HCT116 (cell line): ENCODE measurements around the gene BAIAP2L1. TPM values are rescaled to one million over a fixed set of nuclear protein-coding genes. Genes with fewer than 3 reads are reported as not detected.

Experiments
- ATAC-seq: fragments of 200-7000 bp; cut with Tn5 transposase; 2 replicates; pipeline ENCODE4 v1.9.1; 2020; ENCODE audit warnings: mild to moderate bottlenecking, moderate library complexity
- BruUV-seq: library from RNA; stranded (reverse); fragments of 400-500 nt; replicated peaks from 2 replicates; lab custom pipeline; 2021; lab: Mats Ljungman, UMichigan
- CTCF ChIA-PET: fragments of 300-600 bp; sonication (Branson Sonifier 250); formaldehyde crosslinking; loops from one replicate; lab custom pipeline; 2021; ENCODE audit warnings: antibody characterized with exemption; lab: Charles Lee
- POLR2A ChIA-PET: fragments of 300-600, 350-600 bp; sonication (Branson Sonifier 250); formaldehyde crosslinking; loops from one replicate; lab custom pipeline; 2021; ENCODE audit warnings: antibody characterized with exemption; lab: Charles Lee
- RAD21 ChIA-PET, 2 experiments: fragments of 300-600 bp; sonication (Branson Sonifier 250); formaldehyde crosslinking; loops; one replicate each; lab custom pipeline; 2023; ENCODE audit warnings: low total read pairs in 2 of 2; ENCODE audit not compliant: uncharacterized antibody in 2 of 2, unreplicated experiment in 2 of 2, low non-redundant PET in 1 of 2; lab: Charles Lee
- DNase-seq: peaks from one replicate; pipeline ENCODE4 v3.0.0-alpha.2; 2010; ENCODE audit warnings: low read depth, low spot score
- H2AFZ ChIP-seq: fragments of 200-600 bp; shearing (Covaris generic), sonication (generic); 2 replicates; pipeline ENCODE4 v1.6.1; 2017; ENCODE audit warnings: low read depth, mixed run types, mixed read lengths, antibody characterized with exemption, low read length; ENCODE audit not compliant: poor library complexity, severe bottlenecking
- H3K27ac ChIP-seq: 2 replicates; pipeline ENCODE4 v1.5.1; 2012; ENCODE audit warnings: low read depth, low read length
- H3K27me3 ChIP-seq: fragments of 200-600 bp; sonication (generic); 2 replicates; pipeline ENCODE4 v1.6.1; 2016; ENCODE audit warnings: mixed run types, low read length, mixed read lengths; ENCODE audit not compliant: insufficient read depth
- H3K36me3 ChIP-seq, 2 experiments: fragments of 200-500 bp in 1 of 2; fragments of 200-600 bp in 1 of 2; sonication (Bioruptor generic) in 1 of 2; sonication (generic) in 1 of 2; 2 replicates each; pipeline versions ENCODE4 v1.5.1 to v1.6.1; 2014 to 2016; ENCODE audit warnings: low read length in 2 of 2, inconsistent platforms in 1 of 2, mixed read lengths in 1 of 2, mixed run types in 1 of 2; ENCODE audit not compliant: insufficient read depth in 2 of 2, control insufficient read depth in 1 of 2
- H3K4me1 ChIP-seq, 2 experiments: fragments of 200-600 bp in 1 of 2; sonication (generic) in 1 of 2; 2 replicates each; pipeline versions ENCODE4 v1.5.1 to v1.6.1; 2012 to 2017; ENCODE audit warnings: low read length in 2 of 2, inconsistent platforms in 1 of 2, mild to moderate bottlenecking in 1 of 2, mixed read lengths in 1 of 2, mixed run types in 1 of 2, moderate library complexity in 1 of 2; ENCODE audit not compliant: insufficient read depth in 2 of 2, control insufficient read depth in 1 of 2
- H3K4me2 ChIP-seq: fragments of 200-600 bp; sonication (generic); 2 replicates; pipeline ENCODE4 v1.6.1; 2017; ENCODE audit warnings: mixed run types, low read length, mixed read lengths
- H3K4me3 ChIP-seq, 2 experiments: fragments of 200-600 bp in 1 of 2; sonication (generic) in 1 of 2; replicated peaks in 1 of 2; 2 replicates each; pipeline ENCODE4 v1.5.1; 2011 to 2016; ENCODE audit warnings: low read length in 2 of 2, control low read depth in 1 of 2, low read depth in 1 of 2, mild to moderate bottlenecking in 1 of 2, mixed read lengths in 1 of 2, mixed run types in 1 of 2
- H3K79me2 ChIP-seq: fragments of 200-600 bp; sonication (generic); 2 replicates; pipeline ENCODE4 v1.6.1; 2017; ENCODE audit warnings: mild to moderate bottlenecking, mixed run types, low read length, moderate library complexity, mixed read lengths; ENCODE audit not compliant: insufficient read depth
- H3K9ac ChIP-seq: fragments of 200-600 bp; sonication (generic); 2 replicates; pipeline ENCODE4 v1.6.1; 2016; ENCODE audit warnings: low read length, mixed read lengths
- H3K9me2 ChIP-seq: fragments of 200-600 bp; sonication (generic), shearing (Covaris generic); 2 replicates; pipeline ENCODE4 v1.6.1; 2017; ENCODE audit warnings: mixed run types, mild to moderate bottlenecking, moderate library complexity; ENCODE audit not compliant: insufficient read depth
- H3K9me3 ChIP-seq, 2 experiments: fragments of 200-500 bp in 1 of 2; fragments of 200-600 bp in 1 of 2; sonication (Bioruptor generic) in 1 of 2; sonication (generic) in 1 of 2; 2 replicates each; pipeline ENCODE4 v1.6.1; 2014 to 2017; ENCODE audit warnings: low read length in 2 of 2, mixed read lengths in 2 of 2, inconsistent platforms in 1 of 2, low read depth in 1 of 2, mild to moderate bottlenecking in 1 of 2, mixed run types in 1 of 2, moderate library complexity in 1 of 2; ENCODE audit not compliant: control insufficient read depth in 1 of 2, insufficient read depth in 1 of 2
- H4K20me1 ChIP-seq: fragments of 200-600 bp; sonication (generic), shearing (Covaris generic); 2 replicates; pipeline ENCODE4 v1.6.1; 2017; ENCODE audit warnings: mixed run types, mild to moderate bottlenecking, moderate library complexity; ENCODE audit not compliant: insufficient read depth
- CEBPB ChIP-seq: IDR thresholded peaks from 2 replicates; pipeline ENCODE4 v1.6.1; 2012; ENCODE audit warnings: low read depth
- EGR1 ChIP-seq: IDR thresholded peaks from 2 replicates; pipeline ENCODE4 v1.6.1; 2012; ENCODE audit warnings: low read depth
- EZH2 ChIP-seq: fragments of 200-600 bp; sonication (generic); IDR thresholded peaks from 2 replicates; pipeline ENCODE4 v1.6.1; 2017; ENCODE audit warnings: antibody characterized with exemption, mixed run types
- FOSL1 ChIP-seq: IDR thresholded peaks from 2 replicates; pipeline ENCODE4 v1.6.1; 2012; ENCODE audit warnings: low read depth
- JUND ChIP-seq: IDR thresholded peaks from 2 replicates; pipeline ENCODE4 v1.6.1; 2012
- POLR2AphosphoS5 ChIP-seq: IDR thresholded peaks from 2 replicates; pipeline ENCODE4 v1.6.1; 2011; ENCODE audit warnings: mild to moderate bottlenecking, low read depth, low read length, moderate library complexity
- SIN3A ChIP-seq: IDR thresholded peaks from 2 replicates; pipeline ENCODE4 v1.6.1; 2012; ENCODE audit warnings: low read depth
- SP1 ChIP-seq: IDR thresholded peaks from 2 replicates; pipeline ENCODE4 v1.6.1; 2012; ENCODE audit warnings: low read depth
- SRF ChIP-seq: IDR thresholded peaks from 2 replicates; pipeline ENCODE4 v1.6.1; 2012; ENCODE audit warnings: low read depth
- TCF7L2 ChIP-seq: IDR thresholded peaks from 2 replicates; pipeline ENCODE4 v1.7.0; 2011; ENCODE audit warnings: borderline replicate concordance, inconsistent platforms; ENCODE audit not compliant: insufficient read depth, insufficient read length; ENCODE audit errors: extremely low read depth
- YY1 ChIP-seq: IDR thresholded peaks from 2 replicates; pipeline ENCODE4 v1.6.1; 2011; ENCODE audit warnings: low read length, low read depth, moderate library complexity, mild to moderate bottlenecking; ENCODE audit not compliant: insufficient replicate concordance; ENCODE audit errors: extremely low read depth
- ZFX ChIP-seq: fragments of 450-650 bp; IDR thresholded peaks from 2 replicates; pipeline ENCODE4 v1.6.1; 2017
- ZNF274 ChIP-seq: fragments of 200-500 bp; sonication (Bioruptor generic); IDR thresholded peaks from 2 replicates; pipeline ENCODE4 v1.6.1; 2014; ENCODE audit warnings: mild to moderate bottlenecking, low read depth, low read length, inconsistent platforms
- intact Hi-C: fragments of 100-400 bp; cut with micrococcal nuclease; formaldehyde crosslinking; loops from 2 replicates; pipeline ENCODE4 v1.10.0; 2022
- total RNA-seq: library from RNA; stranded (reverse); gene quantifications from one replicate; pipeline ENCODE4 v1.2.1, GENCODE V29; 2021; ENCODE audit not compliant: unreplicated experiment
- TF ChIP-seq, protein P1 (sequence below): IDR thresholded peaks from 2 replicates; pipeline ENCODE4 v1.6.1; 2011; ENCODE audit warnings: mild to moderate bottlenecking, low read length, moderate library complexity; ENCODE audit not compliant: insufficient replicate concordance; ENCODE audit errors: extremely low read depth
- TF ChIP-seq, protein P2 (sequence below): IDR thresholded peaks from 2 replicates; pipeline ENCODE4 v1.6.1; 2012

Gene BAIAP2L1
- total RNA-seq, 1 experiment from 2014 or later: 61.2 TPM

DNA sequence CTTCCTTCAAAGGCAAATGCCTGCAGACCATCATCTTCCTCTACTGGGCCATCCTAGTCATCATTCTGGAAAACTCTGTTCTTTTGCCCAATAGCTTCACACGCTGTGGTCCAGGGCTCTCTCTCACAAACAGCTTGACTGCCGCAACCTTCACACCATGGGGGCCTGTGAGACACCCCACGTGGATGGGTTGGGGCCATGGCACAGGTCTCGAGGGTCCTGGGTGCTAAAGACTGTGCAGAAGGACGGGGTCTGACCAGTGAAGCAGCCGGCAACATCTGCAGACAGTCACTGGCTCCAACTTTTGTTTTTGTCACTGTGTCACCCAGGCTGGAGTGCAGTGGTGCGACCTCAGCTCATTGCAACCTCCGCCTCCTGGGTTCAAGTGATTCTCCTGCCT, 91.3 kb downstream of the BAIAP2L1 start:
- ChIA-PET POLR2A (no interaction called here), RAD21 (no interaction called here)
- Histone ChIP-seq H3K4me1 (no peaks in the 10 kb centered on the region), H3K4me3 (no peak overlapping the region), H3K9me3 (no peaks in the 10 kb centered on the region), H3K79me2 (no peaks in the 10 kb centered on the region), H3K27me3 (no peaks in the 10 kb centered on the region), H3K4me2 (no peak overlapping the region), H3K9ac (no peak overlapping the region), H3K9me2 (no peaks in the 10 kb centered on the region)
- BruUV-seq: no TSS peak
- TF ChIP-seq EZH2 (no peak), EGR1 (no peak), CEBPB (no peak), SP1 (no peak), TCF7L2 (no peak), SIN3A (no peak), JUND (no peak), FOSL1 (no peak), YY1 (no peak), ZNF274 (no peak), ZFX (no peak), POLR2AphosphoS5 (no peak), SRF (no peak)
- TF ChIP-seq, protein P1, sequence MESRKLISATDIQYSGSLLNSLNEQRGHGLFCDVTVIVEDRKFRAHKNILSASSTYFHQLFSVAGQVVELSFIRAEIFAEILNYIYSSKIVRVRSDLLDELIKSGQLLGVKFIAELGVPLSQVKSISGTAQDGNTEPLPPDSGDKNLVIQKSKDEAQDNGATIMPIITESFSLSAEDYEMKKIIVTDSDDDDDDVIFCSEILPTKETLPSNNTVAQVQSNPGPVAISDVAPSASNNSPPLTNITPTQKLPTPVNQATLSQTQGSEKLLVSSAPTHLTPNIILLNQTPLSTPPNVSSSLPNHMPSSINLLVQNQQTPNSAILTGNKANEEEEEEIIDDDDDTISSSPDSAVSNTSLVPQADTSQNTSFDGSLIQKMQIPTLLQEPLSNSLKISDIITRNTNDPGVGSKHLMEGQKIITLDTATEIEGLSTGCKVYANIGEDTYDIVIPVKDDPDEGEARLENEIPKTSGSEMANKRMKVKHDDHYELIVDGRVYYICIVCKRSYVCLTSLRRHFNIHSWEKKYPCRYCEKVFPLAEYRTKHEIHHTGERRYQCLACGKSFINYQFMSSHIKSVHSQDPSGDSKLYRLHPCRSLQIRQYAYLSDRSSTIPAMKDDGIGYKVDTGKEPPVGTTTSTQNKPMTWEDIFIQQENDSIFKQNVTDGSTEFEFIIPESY: no peak
- TF ChIP-seq, protein P2, sequence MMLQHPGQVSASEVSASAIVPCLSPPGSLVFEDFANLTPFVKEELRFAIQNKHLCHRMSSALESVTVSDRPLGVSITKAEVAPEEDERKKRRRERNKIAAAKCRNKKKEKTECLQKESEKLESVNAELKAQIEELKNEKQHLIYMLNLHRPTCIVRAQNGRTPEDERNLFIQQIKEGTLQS: no peak
- TF ChIP-seq, all 23 proteins: peak for 0
- intact Hi-C loops: no loop called here
- no peak overlapping the region for H2AFZ ChIP-seq
- CTCF ChIA-PET: interaction anchor here (1.4 kb wide), 1 partner anchor 92 kb away, joined by 4 read pairs; the partner anchor contains the start of gene BAIAP2L1
- H3K36me3 ChIP-seq: peaks cover 30 to 45% of the 10 kb centered on the region in 2 experiments
- H4K20me1 ChIP-seq: no peaks in the 10 kb centered on the region
- H3K27ac ChIP-seq: no peak overlapping the region
- ATAC-seq: no peak
- no peak for DNase-seq
